Measurements from ENCODE around the gene RGS19.

Gene RGS19

GRCh38 chr20:64032706-64033624 lies 46.4 kb downstream of the RGS19 start:
- no peak for TF ChIP-seq CTCF (IDR thresholded peaks at IDR 0.05; ENCODE audit: control insufficient read depth, insufficient read depth, low read depth, low read length, missing control alignments)
- no peak for DNase-seq (ENCODE audit: low read depth)

GRCh38 chr20:64031822-64032314 lies 47.5 kb downstream of the RGS19 start:
- no peak overlapping the region for H3K4me3 ChIP-seq (ENCODE audit: control insufficient read depth, low read depth, low read length)
- TF ChIP-seq CTCF (IDR thresholded peaks at IDR 0.05; ENCODE audit: control insufficient read depth, insufficient read depth, low read depth, low read length, missing control alignments): no peak
- DNase-seq (ENCODE audit: low read depth): no peak

More at GRCh38 chr20:64032706-64033624, 46.4 kb downstream of the RGS19 start:
- H3K4me3 ChIP-seq (ENCODE audit: control insufficient read depth, low read depth, low read length): no peak overlapping the region

- no peak for DNase-seq (ENCODE audit: low read depth)
- no peak overlapping the region for H3K4me3 ChIP-seq (ENCODE audit: control insufficient read depth, low read depth, low read length)
- TF ChIP-seq CTCF (IDR thresholded peaks at IDR 0.05; ENCODE audit: control insufficient read depth, insufficient read depth, low read depth, low read length, missing control alignments): no peak
Observed at GRCh38 chr20:64030371-64031134, 48.8 kb downstream of the RGS19 start.

GRCh38 chr20:64029293-64030117 lies 49.8 kb downstream of the RGS19 start:
- no peak for TF ChIP-seq CTCF (IDR thresholded peaks at IDR 0.05; ENCODE audit: control insufficient read depth, insufficient read depth, low read depth, low read length, missing control alignments)
- no peak overlapping the region for H3K4me3 ChIP-seq (ENCODE audit: control insufficient read depth, low read depth, low read length)

GRCh38 chr20:64027981-64028685 lies 51.2 kb downstream of the RGS19 start:
- no peak for TF ChIP-seq CTCF (IDR thresholded peaks at IDR 0.05; ENCODE audit: control insufficient read depth, insufficient read depth, low read depth, low read length, missing control alignments)
- no peak overlapping the region for H3K4me3 ChIP-seq (ENCODE audit: control insufficient read depth, low read depth, low read length)
- DNase-seq (ENCODE audit: low read depth): no peak

More at GRCh38 chr20:64029293-64030117, 49.8 kb downstream of the RGS19 start:
- DNase-seq (ENCODE audit: low read depth): no peak

Data from AG09309 (cell line).